Measurements from ENCODE around the gene NIT1. TPM values are rescaled to one million over a fixed set of nuclear protein-coding genes. Genes with fewer than 3 reads are reported as not detected.
A peak's percentile ranks its signal among the peaks of the same experiment; 100 is the strongest.

Gene NIT1
- total and polyA plus RNA-seq, 9 of the 15 experiments (the other 6 are each of a cell fraction or from before 2014, with no cell fraction given): 18.4 to 76.0 (median 33.7) TPM

- TF ChIP-seq ZNF79 (CRISPR knock-in tag; IDR thresholded peaks at IDR 0.05; ENCODE audit: low read depth) (no peak), ADNP (tag; IDR thresholded peaks at IDR 0.05) (no peak), ELF2 (CRISPR knock-in tag; IDR thresholded peaks at IDR 0.05) (no peak), MTA3 (IDR thresholded peaks at IDR 0.05; ENCODE audit: borderline replicate concordance) (peak; percentile 59; the same call in 1 of the 2 replicates), ZNF354B (CRISPR knock-in tag; IDR thresholded peaks at IDR 0.05) (no peak), HNRNPLL (IDR thresholded peaks at IDR 0.05; ENCODE audit: low read depth, low read length, poor library complexity, severe bottlenecking) (no peak), RFX5 (IDR thresholded peaks at IDR 0.05; ENCODE audit: low read depth, low read length) (no peak), SOX6 (IDR thresholded peaks at IDR 0.05) (no peak), POLR3A (IDR thresholded peaks at IDR 0.05; ENCODE audit: borderline replicate concordance, extremely low read depth, insufficient read depth, insufficient read length) (no peak), CGGBP1 (CRISPR knock-in tag; IDR thresholded peaks at IDR 0.05) (no peak), ZNF41 (CRISPR knock-in tag; conservative IDR thresholded peaks at IDR 0.05) (no peak), ATF3 (IDR thresholded peaks at IDR 0.05) (peak; percentile 99), ATF3 (CRISPR knock-in tag; conservative IDR thresholded peaks at IDR 0.05) (peak; percentile 92), TGIF2 (CRISPR knock-in tag; IDR thresholded peaks at IDR 0.05) (no peak), CCAR2 (IDR thresholded peaks at IDR 0.05; ENCODE audit: low read depth, low read length) (no peak), ZSCAN32 (CRISPR knock-in tag; IDR thresholded peaks at IDR 0.05) (no peak)
- TF ChIP-seq, protein P1, sequence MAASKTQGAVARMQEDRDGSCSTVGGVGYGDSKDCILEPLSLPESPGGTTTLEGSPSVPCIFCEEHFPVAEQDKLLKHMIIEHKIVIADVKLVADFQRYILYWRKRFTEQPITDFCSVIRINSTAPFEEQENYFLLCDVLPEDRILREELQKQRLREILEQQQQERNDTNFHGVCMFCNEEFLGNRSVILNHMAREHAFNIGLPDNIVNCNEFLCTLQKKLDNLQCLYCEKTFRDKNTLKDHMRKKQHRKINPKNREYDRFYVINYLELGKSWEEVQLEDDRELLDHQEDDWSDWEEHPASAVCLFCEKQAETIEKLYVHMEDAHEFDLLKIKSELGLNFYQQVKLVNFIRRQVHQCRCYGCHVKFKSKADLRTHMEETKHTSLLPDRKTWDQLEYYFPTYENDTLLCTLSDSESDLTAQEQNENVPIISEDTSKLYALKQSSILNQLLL (CRISPR knock-in tag; IDR thresholded peaks at IDR 0.05; ENCODE audit: borderline replicate concordance): no peak
- TF ChIP-seq, protein P2, sequence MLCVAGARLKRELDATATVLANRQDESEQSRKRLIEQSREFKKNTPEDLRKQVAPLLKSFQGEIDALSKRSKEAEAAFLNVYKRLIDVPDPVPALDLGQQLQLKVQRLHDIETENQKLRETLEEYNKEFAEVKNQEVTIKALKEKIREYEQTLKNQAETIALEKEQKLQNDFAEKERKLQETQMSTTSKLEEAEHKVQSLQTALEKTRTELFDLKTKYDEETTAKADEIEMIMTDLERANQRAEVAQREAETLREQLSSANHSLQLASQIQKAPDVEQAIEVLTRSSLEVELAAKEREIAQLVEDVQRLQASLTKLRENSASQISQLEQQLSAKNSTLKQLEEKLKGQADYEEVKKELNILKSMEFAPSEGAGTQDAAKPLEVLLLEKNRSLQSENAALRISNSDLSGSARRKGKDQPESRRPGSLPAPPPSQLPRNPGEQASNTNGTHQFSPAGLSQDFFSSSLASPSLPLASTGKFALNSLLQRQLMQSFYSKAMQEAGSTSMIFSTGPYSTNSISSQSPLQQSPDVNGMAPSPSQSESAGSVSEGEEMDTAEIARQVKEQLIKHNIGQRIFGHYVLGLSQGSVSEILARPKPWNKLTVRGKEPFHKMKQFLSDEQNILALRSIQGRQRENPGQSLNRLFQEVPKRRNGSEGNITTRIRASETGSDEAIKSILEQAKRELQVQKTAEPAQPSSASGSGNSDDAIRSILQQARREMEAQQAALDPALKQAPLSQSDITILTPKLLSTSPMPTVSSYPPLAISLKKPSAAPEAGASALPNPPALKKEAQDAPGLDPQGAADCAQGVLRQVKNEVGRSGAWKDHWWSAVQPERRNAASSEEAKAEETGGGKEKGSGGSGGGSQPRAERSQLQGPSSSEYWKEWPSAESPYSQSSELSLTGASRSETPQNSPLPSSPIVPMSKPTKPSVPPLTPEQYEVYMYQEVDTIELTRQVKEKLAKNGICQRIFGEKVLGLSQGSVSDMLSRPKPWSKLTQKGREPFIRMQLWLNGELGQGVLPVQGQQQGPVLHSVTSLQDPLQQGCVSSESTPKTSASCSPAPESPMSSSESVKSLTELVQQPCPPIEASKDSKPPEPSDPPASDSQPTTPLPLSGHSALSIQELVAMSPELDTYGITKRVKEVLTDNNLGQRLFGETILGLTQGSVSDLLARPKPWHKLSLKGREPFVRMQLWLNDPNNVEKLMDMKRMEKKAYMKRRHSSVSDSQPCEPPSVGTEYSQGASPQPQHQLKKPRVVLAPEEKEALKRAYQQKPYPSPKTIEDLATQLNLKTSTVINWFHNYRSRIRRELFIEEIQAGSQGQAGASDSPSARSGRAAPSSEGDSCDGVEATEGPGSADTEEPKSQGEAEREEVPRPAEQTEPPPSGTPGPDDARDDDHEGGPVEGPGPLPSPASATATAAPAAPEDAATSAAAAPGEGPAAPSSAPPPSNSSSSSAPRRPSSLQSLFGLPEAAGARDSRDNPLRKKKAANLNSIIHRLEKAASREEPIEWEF (CRISPR knock-in tag; IDR thresholded peaks at IDR 0.05): no peak
- TF ChIP-seq, protein P3, sequence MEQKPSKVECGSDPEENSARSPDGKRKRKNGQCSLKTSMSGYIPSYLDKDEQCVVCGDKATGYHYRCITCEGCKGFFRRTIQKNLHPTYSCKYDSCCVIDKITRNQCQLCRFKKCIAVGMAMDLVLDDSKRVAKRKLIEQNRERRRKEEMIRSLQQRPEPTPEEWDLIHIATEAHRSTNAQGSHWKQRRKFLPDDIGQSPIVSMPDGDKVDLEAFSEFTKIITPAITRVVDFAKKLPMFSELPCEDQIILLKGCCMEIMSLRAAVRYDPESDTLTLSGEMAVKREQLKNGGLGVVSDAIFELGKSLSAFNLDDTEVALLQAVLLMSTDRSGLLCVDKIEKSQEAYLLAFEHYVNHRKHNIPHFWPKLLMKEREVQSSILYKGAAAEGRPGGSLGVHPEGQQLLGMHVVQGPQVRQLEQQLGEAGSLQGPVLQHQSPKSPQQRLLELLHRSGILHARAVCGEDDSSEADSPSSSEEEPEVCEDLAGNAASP (IDR thresholded peaks at IDR 0.05): no peak
Observed at GRCh38 chr1:161082996-161083747, 34.7 kb upstream of the NIT1 start (continued).

Data from K562 (cell line).